MG63 (cell line): ENCODE data around the gene LRRC70. TPM values are rescaled to one million over a fixed set of nuclear protein-coding genes. Genes with fewer than 3 reads are reported as not detected.
A peak's percentile ranks its signal among the peaks of the same experiment; 100 is the strongest.

Experiments used
- DNase-seq: peaks from one replicate; pipeline ENCODE4 v3.0.0-alpha.2; 2020
- H3K27me3 ChIP-seq: fragments of 250-450 bp; sonication (Bioruptor Pico); 2 replicates; pipeline ENCODE4 v1.5.1; 2020; ENCODE audit warnings: mild to moderate bottlenecking, moderate library complexity
- H3K36me3 ChIP-seq: fragments of 250-450 bp; sonication (Bioruptor Pico); 2 replicates; pipeline ENCODE4 v1.5.1; 2020; ENCODE audit warnings: mild to moderate bottlenecking, moderate library complexity
- H3K4me3 ChIP-seq: fragments of 250-450 bp; sonication (Bioruptor Pico); 2 replicates; pipeline ENCODE4 v1.5.1; 2020; ENCODE audit warnings: mild to moderate bottlenecking, moderate library complexity
- H3K9me3 ChIP-seq: fragments of 250-450 bp; sonication (Bioruptor Pico); 2 replicates; pipeline ENCODE4 v1.5.1; 2020; ENCODE audit warnings: mild to moderate bottlenecking, moderate library complexity
- total RNA-seq: library from RNA; depleted of rRNA; stranded (reverse); fragments of >200 nt; shearing (Covaris generic); gene quantifications from 2 replicates; pipeline ENCODE4 v1.2.3, GENCODE V29; 2014; ENCODE audit warnings: low replicate concordance

Gene LRRC70
- total RNA-seq, 1 experiment from 2014 or later, result 0.10 TPM

DNA sequence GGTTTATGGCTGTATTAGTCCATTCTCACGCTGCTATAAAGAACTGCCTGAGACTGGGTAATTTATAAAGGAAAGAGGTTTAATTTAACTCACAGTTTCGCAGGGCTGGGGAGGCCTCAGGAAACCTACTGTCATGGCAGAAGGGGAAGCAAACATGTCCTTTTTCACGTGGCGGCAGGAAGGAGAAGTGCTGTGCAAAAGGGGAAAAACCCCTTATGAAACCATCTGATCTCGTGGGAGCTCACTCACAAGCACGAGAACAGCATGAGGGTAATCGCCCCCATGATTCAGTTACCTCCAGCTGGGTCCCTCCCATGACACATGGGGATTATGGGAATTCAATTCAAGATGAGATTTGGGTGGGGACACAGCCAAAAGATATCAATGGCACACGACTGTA is 13.9 kb downstream of the LRRC70 start:
- no peaks in the 10 kb centered on the region for H3K9me3 ChIP-seq
- no peak overlapping the region for H3K4me3 ChIP-seq
- DNase-seq, result no peak
- H3K27me3 ChIP-seq, result no peaks in the 10 kb centered on the region
- peaks cover 25% of the 10 kb centered on the region for H3K36me3 ChIP-seq

DNA sequence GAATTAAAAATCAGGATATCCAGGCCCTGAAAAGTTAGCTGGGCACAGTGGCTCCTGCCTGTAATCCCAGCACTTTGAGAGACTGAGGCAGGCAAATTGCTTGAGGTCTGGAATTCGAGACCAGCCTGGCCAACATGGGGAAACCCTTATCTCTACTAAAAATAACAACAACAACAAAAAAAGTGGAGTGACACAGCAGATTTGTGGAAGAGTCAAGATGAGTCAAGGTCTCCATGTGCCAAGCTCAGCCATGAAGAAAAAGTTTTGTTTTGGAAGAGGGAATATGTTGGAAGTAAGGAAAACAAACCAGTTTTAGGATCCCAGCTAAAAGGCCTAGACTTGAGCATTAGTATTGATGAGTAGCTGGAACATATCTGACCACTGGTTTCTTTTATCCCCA is 14.7 kb downstream of the LRRC70 start:
- Histone ChIP-seq H3K36me3 (peaks cover 25% of the 10 kb centered on the region), H3K27me3 (no peaks in the 10 kb centered on the region), H3K4me3 (no peak overlapping the region), H3K9me3 (no peaks in the 10 kb centered on the region)
- peak; percentile 14 for DNase-seq

GRCh38 chr5:62594364-62594984 is 15.9 kb downstream of the LRRC70 start:
- Histone ChIP-seq H3K36me3 (peaks cover 25% of the 10 kb centered on the region), H3K9me3 (no peaks in the 10 kb centered on the region), H3K4me3 (no peak overlapping the region), H3K27me3 (no peaks in the 10 kb centered on the region)
- no peak for DNase-seq

DNA sequence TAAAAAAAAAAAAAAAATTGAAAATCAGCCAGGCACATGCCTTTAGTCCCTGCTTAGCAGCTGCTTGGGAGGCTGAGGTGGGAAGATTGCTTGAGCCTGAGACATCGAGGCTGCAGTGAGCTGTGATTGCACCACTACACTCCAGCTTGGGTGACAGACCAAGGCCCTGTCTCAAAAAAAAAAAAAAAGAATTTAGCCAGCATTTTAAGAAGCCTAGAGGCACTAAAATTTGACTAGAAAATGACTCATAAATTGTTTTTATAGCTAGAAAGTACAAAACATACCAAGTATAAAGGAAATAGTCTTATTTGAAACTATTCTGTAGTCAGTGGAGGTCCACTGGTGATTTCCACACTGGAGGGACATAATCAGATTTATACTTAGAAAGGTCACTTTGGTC is 17.5 kb downstream of the LRRC70 start:
- H3K9me3 ChIP-seq, result no peaks in the 10 kb centered on the region
- H3K27me3 ChIP-seq, result no peaks in the 10 kb centered on the region
- DNase-seq, result no peak
- peaks cover 25% of the 10 kb centered on the region for H3K36me3 ChIP-seq
- no peak overlapping the region for H3K4me3 ChIP-seq

DNA sequence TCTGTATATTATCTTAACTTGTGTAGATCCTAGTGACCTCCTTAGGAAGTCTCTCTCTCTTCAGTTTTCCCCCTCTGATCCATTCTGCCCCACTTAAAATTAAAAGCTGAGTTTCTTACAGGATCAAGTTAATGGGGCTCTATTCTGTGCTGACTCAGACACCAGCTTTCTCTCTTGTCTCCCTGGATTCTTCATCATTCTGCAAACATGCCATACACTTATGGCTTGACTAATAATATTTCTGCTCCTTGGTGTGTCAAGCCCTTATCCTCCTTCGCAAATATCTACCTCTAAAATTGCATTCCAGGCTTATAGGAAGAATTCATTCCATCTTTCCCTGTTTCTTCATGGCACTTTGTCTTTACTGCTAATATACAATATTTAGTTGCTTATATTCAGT is 18.1 kb downstream of the LRRC70 start:
- Histone ChIP-seq H3K36me3 (peaks cover 20% of the 10 kb centered on the region), H3K9me3 (no peaks in the 10 kb centered on the region), H3K4me3 (no peak overlapping the region), H3K27me3 (no peaks in the 10 kb centered on the region)
- no peak for DNase-seq

- no peak for DNase-seq
- H3K9me3 ChIP-seq, result no peaks in the 10 kb centered on the region
- no peaks in the 10 kb centered on the region for H3K27me3 ChIP-seq
- no peak overlapping the region for H3K4me3 ChIP-seq
- H3K36me3 ChIP-seq, result peaks cover 17% of the 10 kb centered on the region
Observed at GRCh38 chr5:62597314-62597713, 18.7 kb downstream of the LRRC70 start.

- Histone ChIP-seq H3K36me3 (no peaks in the 10 kb centered on the region; the same call in 1 of the 2 replicates), H3K4me3 (no peak overlapping the region), H3K27me3 (no peaks in the 10 kb centered on the region), H3K9me3 (no peaks in the 10 kb centered on the region)
- no peak for DNase-seq
Observed at GRCh38 chr5:62600560-62601252, 22.1 kb downstream of the LRRC70 start.

- DNase-seq, result no peak
- Histone ChIP-seq H3K27me3 (no peaks in the 10 kb centered on the region), H3K4me3 (no peak overlapping the region), H3K36me3 (no peaks in the 10 kb centered on the region; the same call in 1 of the 2 replicates), H3K9me3 (no peaks in the 10 kb centered on the region)
Observed at GRCh38 chr5:62603934-62604333, 25.3 kb downstream of the LRRC70 start.

- H3K4me3 ChIP-seq, result no peak overlapping the region
- H3K36me3 ChIP-seq, result no peaks in the 10 kb centered on the region; the same call in none of the 2 replicates
- no peaks in the 10 kb centered on the region for H3K9me3 ChIP-seq
- no peak for DNase-seq
- H3K27me3 ChIP-seq, result no peaks in the 10 kb centered on the region
Observed at GRCh38 chr5:62605638-62606037, 27.0 kb downstream of the LRRC70 start.

DNA sequence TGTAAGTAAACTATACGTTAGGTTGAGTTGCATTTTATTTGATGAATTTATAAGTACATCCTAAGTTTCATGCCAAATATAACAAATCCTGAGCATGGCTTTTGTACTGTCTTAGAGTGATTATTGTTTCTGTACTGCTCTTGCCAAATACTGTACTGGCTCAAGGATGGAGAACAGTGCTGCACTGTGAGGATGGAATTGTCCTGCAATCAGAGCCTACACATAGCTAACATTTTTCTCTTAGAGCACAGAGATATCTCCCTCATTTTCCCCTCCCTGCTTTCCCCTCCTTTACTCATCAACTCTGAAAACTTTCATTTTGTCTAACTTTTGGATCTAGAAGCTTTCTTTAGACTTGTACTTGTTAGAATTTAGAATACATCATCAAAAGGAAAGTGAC is 28.3 kb downstream of the LRRC70 start:
- no peak for DNase-seq
- no peak overlapping the region for H3K4me3 ChIP-seq
- no peaks in the 10 kb centered on the region for H3K9me3 ChIP-seq
- no peaks in the 10 kb centered on the region for H3K27me3 ChIP-seq
- no peaks in the 10 kb centered on the region; the same call in none of the 2 replicates for H3K36me3 ChIP-seq

DNA sequence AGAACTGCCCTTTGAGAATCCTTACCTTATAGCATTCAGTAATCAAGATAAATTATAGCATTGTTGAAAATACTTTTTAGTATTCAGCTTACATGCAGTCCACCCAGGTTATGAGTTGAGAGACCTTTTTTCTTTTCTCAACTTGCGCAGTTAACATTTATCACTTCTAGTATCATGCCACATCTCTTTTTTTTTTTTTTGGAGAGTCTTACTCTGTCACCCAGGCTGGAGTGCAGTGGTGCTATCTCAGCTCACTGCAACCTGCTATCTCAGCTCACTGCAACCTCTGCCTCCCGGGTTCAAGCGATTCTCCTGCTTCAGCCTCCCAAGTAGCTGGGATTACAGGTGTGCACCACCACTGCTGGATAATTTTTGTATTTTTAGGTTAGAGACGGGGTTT is 29.0 kb downstream of the LRRC70 start:
- no peaks in the 10 kb centered on the region for H3K9me3 ChIP-seq
- H3K36me3 ChIP-seq, result no peaks in the 10 kb centered on the region; the same call in none of the 2 replicates
- DNase-seq, result no peak
- no peak overlapping the region for H3K4me3 ChIP-seq
- no peaks in the 10 kb centered on the region for H3K27me3 ChIP-seq

DNA sequence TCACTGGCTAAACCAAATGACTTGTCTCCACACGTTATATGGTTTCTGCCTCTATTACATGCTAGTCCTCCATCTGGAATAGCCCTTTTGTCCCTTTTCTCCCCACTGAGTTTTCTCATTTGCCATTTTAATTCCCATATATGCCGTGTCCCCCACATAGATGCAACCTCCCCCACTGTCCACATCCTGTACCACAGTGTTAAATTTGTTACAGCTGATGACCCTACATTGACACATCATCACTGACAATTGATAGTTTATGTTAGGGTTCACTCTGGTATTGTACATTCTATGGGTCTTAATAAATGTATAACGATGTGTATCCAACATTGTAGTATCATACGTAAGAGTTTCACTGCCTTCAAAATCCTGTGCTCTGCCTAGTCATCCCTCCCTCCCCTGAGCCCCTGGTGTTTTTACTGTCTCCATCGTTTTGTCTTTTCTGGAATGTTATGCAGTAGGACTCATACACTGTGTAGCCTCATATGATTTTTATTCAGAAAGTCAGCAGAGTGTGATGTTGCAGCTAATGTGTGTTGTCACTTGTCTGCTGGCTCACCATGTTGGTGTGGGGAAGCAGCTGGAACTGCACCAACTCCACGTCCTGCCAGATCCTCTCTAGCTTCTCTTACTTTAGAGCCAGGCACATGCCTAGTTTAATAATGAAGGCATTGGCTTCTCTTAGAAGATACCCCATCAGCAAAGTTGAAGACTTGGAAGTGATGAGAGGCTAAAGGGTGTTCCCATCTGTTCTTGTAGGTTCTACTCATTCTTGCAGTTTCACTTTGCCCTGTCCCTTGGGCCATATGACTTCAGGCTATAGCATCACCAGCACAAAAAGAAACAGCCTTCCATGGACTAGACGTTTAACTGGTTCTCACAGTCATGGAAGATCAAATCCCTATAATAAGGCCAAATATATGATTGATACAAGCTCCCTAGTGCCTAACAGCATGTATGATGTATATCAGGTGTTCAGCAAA is 30.2 kb downstream of the LRRC70 start:
- Histone ChIP-seq H3K9me3 (no peaks in the 10 kb centered on the region), H3K36me3 (no peaks in the 10 kb centered on the region; the same call in none of the 2 replicates), H3K27me3 (no peaks in the 10 kb centered on the region), H3K4me3 (no peak overlapping the region)
- no peak for DNase-seq

DNA sequence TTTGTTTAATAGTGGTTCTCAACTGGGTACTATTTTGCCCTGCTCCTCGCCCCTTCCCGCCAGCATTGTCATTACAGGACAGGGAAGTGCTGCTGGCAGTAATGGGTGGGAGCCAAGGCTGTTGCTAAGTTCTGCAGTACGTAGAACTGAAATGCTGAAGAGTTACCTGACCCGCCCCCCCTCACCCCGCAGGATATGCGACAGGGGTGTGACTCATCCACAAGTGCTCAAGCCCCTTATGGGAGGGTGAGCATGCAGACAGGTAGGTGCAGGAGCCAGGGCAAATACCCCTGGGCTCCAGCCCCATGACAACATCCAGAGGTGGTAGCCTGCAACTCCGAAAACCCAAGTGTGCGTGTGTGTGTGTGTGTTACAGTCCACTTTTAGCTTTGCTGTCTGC is 35.7 kb downstream of the LRRC70 start:
- no peak overlapping the region for H3K4me3 ChIP-seq
- H3K9me3 ChIP-seq, result no peaks in the 10 kb centered on the region
- DNase-seq, result no peak
- H3K27me3 ChIP-seq, result no peaks in the 10 kb centered on the region
- no peaks in the 10 kb centered on the region; the same call in 1 of the 2 replicates for H3K36me3 ChIP-seq

DNA sequence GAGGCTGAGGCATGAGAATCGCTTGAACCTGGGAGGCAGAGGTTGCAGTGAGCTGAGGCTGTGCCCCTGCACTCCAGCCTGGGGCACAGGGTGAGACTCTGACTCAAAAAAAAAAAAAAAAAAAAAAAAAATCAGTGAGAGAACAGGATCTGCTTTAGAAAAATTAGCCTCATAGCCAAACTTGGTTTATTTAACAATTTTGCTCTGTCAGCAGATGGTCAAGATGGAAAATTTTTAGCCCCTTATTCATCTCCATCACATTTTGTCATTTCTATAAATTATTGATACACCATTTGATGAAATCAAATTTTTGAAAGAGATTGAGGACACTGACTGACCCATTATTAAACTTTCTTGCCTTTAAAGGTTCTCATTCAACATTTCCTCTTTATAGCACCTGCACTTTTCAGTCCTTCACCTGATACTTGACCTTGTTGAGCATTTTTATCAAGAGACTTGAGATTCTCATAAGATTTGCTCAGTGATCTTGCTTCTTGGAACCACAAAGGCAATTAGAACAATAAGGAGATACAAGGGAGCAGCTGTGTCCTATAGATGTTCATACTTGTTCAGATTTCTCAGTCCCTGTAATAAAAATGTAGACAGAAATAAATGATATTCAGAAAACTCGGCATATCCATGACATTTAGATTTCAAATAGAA is 38.1 kb downstream of the LRRC70 start:
- no peaks in the 10 kb centered on the region for H3K27me3 ChIP-seq
- H3K4me3 ChIP-seq, result no peak overlapping the region
- no peak for DNase-seq
- no peaks in the 10 kb centered on the region for H3K9me3 ChIP-seq
- H3K36me3 ChIP-seq, result no peaks in the 10 kb centered on the region; the same call in 1 of the 2 replicates

DNA sequence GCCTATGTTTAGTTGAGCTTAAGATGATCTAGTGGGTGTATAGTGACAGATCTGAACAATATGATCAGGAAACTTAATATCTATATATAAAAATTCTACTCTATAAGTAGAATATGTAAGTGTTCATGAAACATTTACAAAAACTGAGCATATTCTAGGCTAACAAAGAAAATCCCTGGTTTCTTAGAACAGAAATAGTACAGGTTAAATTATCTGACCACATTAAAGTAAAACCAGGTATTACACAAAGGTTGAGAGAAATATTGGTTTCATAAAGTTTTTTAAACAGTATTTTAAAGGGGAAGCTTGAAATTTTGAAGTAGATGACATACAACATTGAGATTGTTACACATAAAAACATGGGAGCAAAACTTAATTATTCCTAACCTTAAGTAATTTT is 39.3 kb downstream of the LRRC70 start:
- H3K36me3 ChIP-seq, result no peaks in the 10 kb centered on the region; the same call in 1 of the 2 replicates
- no peaks in the 10 kb centered on the region for H3K27me3 ChIP-seq
- no peaks in the 10 kb centered on the region for H3K9me3 ChIP-seq
- DNase-seq, result no peak
- H3K4me3 ChIP-seq, result no peak overlapping the region

DNA sequence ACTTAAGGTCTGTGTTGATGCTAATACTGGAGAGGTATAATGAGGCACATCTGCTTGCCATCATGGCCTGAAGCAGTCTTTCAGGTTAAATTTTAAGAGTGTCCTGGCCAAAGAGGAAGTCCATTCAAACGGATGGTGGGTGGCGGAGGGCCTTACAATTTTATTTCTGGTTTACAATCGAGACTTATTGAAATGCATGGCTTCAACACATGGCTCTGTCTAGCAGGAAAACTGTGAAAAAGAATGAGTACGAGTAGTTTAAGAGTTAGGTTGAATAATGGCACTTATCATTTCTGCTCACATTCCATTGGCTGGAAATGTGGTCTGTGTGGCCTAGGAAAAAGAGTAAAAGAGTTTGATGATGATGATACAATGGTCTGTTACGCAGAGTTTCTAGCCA is 42.1 kb downstream of the LRRC70 start:
- H3K9me3 ChIP-seq, result no peaks in the 10 kb centered on the region
- H3K27me3 ChIP-seq, result no peaks in the 10 kb centered on the region

More for the DNA sequence above, 42.1 kb downstream of the LRRC70 start:
- Histone ChIP-seq H3K36me3 (no peaks in the 10 kb centered on the region; the same call in 1 of the 2 replicates), H3K4me3 (no peak overlapping the region)
- DNase-seq, result no peak
